SK-N-SH treated with all-trans-retinoic acid at 6 μM for 48 hours (cell line): ENCODE measurements around the gene ABO.
"Not testable (repeated sequence)": the region's sequence is repeated elsewhere in the genome, so short reads cannot be mapped to it uniquely, and the experiment has no call there.

Experiments
- ATAC-seq: fragments of 200-7000 bp; cut with Tn5 transposase; 3 replicates; pipeline ENCODE4 v1.9.1; 2020; ENCODE audit warnings: mild to moderate bottlenecking, moderate library complexity
- ARNTL ChIP-seq: fragments of 450-650 bp; formaldehyde crosslinking; IDR thresholded peaks from 2 replicates; pipeline ENCODE4 v1.5.0; 2020; ENCODE audit warnings: low read depth, mild to moderate bottlenecking, moderate library complexity, borderline replicate concordance
- BACH2 ChIP-seq: fragments of 250-450 bp; sonication (Bioruptor Pico); IDR thresholded peaks from 2 replicates; pipeline ENCODE4 v1.9.0; 2021; ENCODE audit warnings: mild to moderate bottlenecking, borderline replicate concordance
- CSDC2 ChIP-seq: fragments of 250-450 bp; sonication (Bioruptor Pico); IDR thresholded peaks from 2 replicates; pipeline ENCODE4 v1.5.0; 2020; ENCODE audit warnings: mild to moderate bottlenecking, moderate library complexity
- ESRRG ChIP-seq: fragments of 250-450 bp; sonication (Bioruptor Pico); IDR thresholded peaks from 2 replicates; pipeline ENCODE4 v1.6.1; 2021; ENCODE audit warnings: mild to moderate bottlenecking
- GLIS3 ChIP-seq: fragments of 250-450 bp; sonication (Bioruptor Pico); IDR thresholded peaks from 2 replicates; pipeline ENCODE4 v1.5.0; 2020; ENCODE audit warnings: mild to moderate bottlenecking, moderate library complexity
- ISL1 ChIP-seq: fragments of 250-450 bp; sonication (Bioruptor Pico); IDR thresholded peaks from 2 replicates; pipeline ENCODE4 v2.1.2; 2022; ENCODE audit warnings: mild to moderate bottlenecking, moderate library complexity
- OSR1 ChIP-seq: fragments of 250-450 bp; sonication (Bioruptor Pico); IDR thresholded peaks from 2 replicates; pipeline ENCODE4 v1.8.0; 2022; ENCODE audit warnings: moderate library complexity, mild to moderate bottlenecking, inconsistent platforms
- PPARA ChIP-seq: fragments of 250-450 bp; sonication (Bioruptor Pico); IDR thresholded peaks from 2 replicates; pipeline ENCODE4 v1.5.0; 2020; ENCODE audit warnings: mild to moderate bottlenecking, borderline replicate concordance
- RARB ChIP-seq: fragments of 250-450 bp; sonication (Bioruptor Pico); IDR thresholded peaks from 2 replicates; pipeline ENCODE4 v1.8.0; 2021; ENCODE audit warnings: mild to moderate bottlenecking, moderate library complexity
- SNAI2 ChIP-seq: fragments of 250-450 bp; sonication (Bioruptor Pico); IDR thresholded peaks from 2 replicates; pipeline ENCODE4 v1.5.0; 2020; ENCODE audit warnings: mild to moderate bottlenecking, moderate library complexity
- TCF4 ChIP-seq: fragments of 250-450 bp; sonication (Bioruptor Pico); IDR thresholded peaks from 2 replicates; pipeline ENCODE4 v1.8.0; 2021; ENCODE audit warnings: mild to moderate bottlenecking, moderate library complexity, borderline replicate concordance
- TOX ChIP-seq: fragments of 250-450 bp; sonication (Bioruptor Pico); IDR thresholded peaks from 2 replicates; pipeline ENCODE4 v1.8.0; 2021; ENCODE audit warnings: mild to moderate bottlenecking, moderate library complexity, borderline replicate concordance
- ZC3H10 ChIP-seq: fragments of 250-450 bp; sonication (Bioruptor Pico); IDR thresholded peaks from 2 replicates; pipeline ENCODE4 v1.5.1; 2021; ENCODE audit warnings: mild to moderate bottlenecking, moderate library complexity
- ZFP3 ChIP-seq: fragments of 250-450 bp; sonication (Bioruptor Pico); IDR thresholded peaks from 2 replicates; pipeline ENCODE4 v1.5.0; 2020; ENCODE audit warnings: mild to moderate bottlenecking, moderate library complexity
- ZNF565 ChIP-seq: fragments of 450-650 bp; formaldehyde crosslinking; conservative IDR thresholded peaks from 2 replicates; pipeline ENCODE4 v1.5.0; 2020; ENCODE audit warnings: low read depth, mild to moderate bottlenecking, moderate library complexity
- ZNF70 ChIP-seq: fragments of 450-650 bp; formaldehyde crosslinking; IDR thresholded peaks from 2 replicates; pipeline ENCODE4 v1.5.0; 2020; ENCODE audit warnings: mild to moderate bottlenecking, moderate library complexity
- ZNF8 ChIP-seq: fragments of 450-650 bp; formaldehyde crosslinking; IDR thresholded peaks from 2 replicates; pipeline ENCODE4 v1.5.0; 2020; ENCODE audit warnings: mild to moderate bottlenecking, moderate library complexity
- TF ChIP-seq, protein P1 (sequence below): fragments of 250-450 bp; sonication (Bioruptor Pico); IDR thresholded peaks from 2 replicates; pipeline ENCODE4 v1.5.1; 2020; ENCODE audit warnings: low read depth, mild to moderate bottlenecking, moderate library complexity
- TF ChIP-seq, protein P2 (sequence below): fragments of 250-450 bp; sonication (Bioruptor Pico); IDR thresholded peaks from 2 replicates; pipeline ENCODE4 v1.8.0; 2021; ENCODE audit warnings: low read depth, mild to moderate bottlenecking, moderate library complexity, borderline replicate concordance
- TF ChIP-seq, protein P3 (sequence below): fragments of 250-450 bp; sonication (Bioruptor Pico); IDR thresholded peaks from 2 replicates; pipeline ENCODE4 v1.5.0; 2020; ENCODE audit warnings: mild to moderate bottlenecking, moderate library complexity
- TF ChIP-seq, protein P4 (sequence below): fragments of 250-450 bp; sonication (Bioruptor Pico); IDR thresholded peaks from 2 replicates; pipeline ENCODE4 v1.8.0; 2020; ENCODE audit warnings: mild to moderate bottlenecking, moderate library complexity, borderline replicate concordance

Gene ABO

DNA sequence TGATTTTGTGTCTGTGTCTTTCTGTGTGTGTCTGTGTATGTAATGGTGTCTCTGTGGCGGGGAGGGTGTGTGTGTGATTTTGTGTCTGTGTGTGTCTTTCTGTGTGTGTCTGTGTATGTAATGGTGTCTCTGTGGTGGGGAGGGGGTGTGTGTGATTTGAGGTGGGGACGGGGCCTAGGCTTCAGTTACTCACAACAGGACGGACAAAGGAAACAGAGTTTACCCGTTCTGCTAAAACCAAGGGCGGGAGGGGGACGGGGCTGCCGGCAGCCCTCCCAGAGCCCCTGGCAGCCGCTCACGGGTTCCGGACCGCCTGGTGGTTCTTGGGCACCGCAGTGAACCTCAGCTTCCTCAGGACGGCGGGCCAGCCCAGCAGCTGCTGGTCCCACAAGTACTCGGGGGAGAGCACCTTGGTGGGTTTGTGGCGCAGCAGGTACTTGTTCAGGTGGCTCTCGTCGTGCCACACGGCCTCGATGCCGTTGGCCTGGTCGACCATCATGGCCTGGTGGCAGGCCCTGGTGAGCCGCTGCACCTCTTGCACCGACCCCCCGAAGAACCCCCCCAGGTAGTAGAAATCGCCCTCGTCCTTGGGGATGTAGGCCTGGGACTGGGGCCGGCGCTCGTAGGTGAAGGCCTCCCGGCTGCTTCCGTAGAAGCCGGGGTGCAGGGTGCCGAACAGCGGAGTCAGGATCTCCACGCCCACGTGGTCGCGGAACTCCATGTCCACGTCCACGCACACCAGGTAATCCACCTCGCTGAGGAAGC, 19.4 kb downstream of the ABO start (continued):
- no peak for TF ChIP-seq PPARA (CRISPR knock-in tag)
- TF ChIP-seq, all 23 proteins: peak for 0

DNA sequence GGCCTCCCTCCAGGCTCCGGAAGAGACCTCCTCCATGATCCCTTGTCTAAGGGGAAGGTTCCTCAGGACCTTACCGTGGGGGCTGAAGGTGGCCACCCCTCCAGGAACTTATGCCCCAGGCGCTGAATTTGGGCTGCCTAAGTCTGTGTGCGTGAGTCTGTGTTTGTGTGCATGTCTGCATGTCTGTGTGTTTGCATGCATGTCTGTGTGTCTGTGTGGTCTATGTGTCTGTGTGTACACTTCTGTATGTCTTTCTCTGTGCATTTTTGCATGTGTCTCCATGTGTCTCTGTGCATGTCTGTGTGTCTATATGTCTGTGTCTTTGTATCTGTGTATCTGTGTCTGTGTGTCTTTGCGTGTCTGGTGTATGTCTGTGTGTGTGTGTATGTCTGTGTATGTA, 20.5 kb downstream of the ABO start:
- TF ChIP-seq ESRRG (no peak), TCF4 (no peak)
- no peak for ATAC-seq

DNA sequence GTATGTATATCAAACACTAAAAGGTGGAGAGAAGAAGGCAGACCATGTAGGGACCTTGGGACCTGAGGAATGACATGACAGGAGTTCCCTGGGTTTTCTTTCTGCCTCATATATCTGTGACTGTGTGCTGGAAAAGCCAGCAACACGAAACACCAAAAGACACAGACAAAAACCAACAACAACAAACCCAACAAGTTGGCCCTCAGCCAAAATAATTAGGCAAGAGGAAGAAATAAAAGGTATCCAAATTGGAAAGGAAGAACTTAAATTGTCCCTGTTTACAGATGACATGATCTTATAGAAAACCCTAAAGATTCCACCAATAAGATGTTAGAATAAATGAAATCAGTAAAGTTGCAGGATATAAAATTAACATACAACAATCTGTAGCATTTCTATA, 21.7 kb downstream of the ABO start:
- TF ChIP-seq, protein P1, sequence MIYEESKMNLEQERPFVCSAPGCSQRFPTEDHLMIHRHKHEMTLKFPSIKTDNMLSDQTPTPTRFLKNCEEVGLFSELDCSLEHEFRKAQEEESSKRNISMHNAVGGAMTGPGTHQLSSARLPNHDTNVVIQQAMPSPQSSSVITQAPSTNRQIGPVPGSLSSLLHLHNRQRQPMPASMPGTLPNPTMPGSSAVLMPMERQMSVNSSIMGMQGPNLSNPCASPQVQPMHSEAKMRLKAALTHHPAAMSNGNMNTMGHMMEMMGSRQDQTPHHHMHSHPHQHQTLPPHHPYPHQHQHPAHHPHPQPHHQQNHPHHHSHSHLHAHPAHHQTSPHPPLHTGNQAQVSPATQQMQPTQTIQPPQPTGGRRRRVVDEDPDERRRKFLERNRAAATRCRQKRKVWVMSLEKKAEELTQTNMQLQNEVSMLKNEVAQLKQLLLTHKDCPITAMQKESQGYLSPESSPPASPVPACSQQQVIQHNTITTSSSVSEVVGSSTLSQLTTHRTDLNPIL = no peak
- TF ChIP-seq RARB (CRISPR knock-in tag) = no peak
- TF ChIP-seq ZNF565 (CRISPR knock-in tag) = no peak
- ATAC-seq = no peak

DNA sequence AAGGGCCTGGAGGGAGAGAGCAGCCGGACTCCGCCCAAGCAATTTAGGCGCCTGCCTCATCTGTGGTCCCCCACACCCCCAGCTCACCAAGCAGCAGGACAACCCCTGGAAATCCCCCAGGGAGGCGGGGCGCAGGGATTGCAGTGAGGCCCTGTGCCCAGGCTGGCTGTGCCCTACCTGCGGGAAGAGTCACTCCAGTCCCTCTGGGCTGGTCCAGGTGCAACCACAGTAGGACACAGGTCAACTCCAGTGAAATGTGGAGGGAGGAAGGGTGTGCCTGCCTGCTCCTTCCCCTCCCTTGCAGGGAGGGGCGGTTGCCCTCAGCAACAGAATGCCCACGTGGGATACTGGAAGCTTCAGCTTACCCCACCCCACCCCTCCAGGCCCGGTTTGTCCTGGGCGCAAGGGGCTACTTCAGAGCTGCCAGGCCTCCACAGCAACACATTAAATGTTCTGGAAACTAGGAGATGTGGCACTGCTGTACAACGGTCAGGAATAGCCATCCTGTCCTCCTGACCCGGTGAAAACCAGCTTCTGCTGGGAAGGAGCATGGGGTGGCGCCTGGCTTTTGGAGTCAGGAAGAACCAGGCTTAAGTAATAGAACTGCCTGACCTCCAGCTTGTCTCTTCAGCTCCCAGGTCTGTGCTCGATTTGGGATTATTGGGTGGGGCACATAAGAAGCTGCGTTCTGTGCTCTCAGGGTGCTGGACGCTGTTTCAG, 22.5 kb downstream of the ABO start:
- ATAC-seq = no peak
- TF ChIP-seq ARNTL = no peak
- no peak for TF ChIP-seq RARB (CRISPR knock-in tag)
- TF ChIP-seq BACH2 (CRISPR knock-in tag) = no peak
- TF ChIP-seq ISL1 (CRISPR knock-in tag) = no peak
- TF ChIP-seq SNAI2 (CRISPR knock-in tag) = no peak
- no peak for TF ChIP-seq CSDC2
- no peak for TF ChIP-seq GLIS3 (CRISPR knock-in tag)

DNA sequence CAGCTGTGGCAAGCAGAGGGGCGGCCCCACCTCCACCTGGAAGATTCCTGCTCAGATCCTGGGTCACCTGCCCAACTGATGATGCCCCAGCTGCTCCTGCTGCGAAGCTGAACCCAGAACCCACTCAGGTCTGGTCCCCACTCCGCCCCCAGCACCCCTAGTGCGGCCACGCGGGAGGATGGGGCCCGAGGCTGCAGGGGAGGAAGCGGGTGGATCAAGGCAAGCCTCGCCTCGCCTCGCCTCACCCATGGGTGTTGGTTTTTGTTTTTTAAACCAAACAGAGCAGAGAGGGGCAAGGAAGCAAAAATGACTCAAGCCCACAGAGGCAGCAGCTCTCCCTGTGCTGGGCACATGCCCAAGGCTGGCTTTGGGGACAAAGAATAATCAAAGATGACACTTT, 23.2 kb downstream of the ABO start:
- no peak for ATAC-seq
- TF ChIP-seq ZNF8 (CRISPR knock-in tag) = no peak
- TF ChIP-seq, protein P2, sequence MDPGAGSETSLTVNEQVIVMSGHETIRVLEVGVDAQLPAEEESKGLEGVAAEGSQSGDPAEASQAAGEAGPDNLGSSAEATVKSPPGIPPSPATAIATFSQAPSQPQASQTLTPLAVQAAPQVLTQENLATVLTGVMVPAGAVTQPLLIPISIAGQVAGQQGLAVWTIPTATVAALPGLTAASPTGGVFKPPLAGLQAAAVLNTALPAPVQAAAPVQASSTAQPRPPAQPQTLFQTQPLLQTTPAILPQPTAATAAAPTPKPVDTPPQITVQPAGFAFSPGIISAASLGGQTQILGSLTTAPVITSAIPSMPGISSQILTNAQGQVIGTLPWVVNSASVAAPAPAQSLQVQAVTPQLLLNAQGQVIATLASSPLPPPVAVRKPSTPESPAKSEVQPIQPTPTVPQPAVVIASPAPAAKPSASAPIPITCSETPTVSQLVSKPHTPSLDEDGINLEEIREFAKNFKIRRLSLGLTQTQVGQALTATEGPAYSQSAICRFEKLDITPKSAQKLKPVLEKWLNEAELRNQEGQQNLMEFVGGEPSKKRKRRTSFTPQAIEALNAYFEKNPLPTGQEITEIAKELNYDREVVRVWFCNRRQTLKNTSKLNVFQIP = no peak
- TF ChIP-seq ARNTL = no peak
- TF ChIP-seq, protein P3, sequence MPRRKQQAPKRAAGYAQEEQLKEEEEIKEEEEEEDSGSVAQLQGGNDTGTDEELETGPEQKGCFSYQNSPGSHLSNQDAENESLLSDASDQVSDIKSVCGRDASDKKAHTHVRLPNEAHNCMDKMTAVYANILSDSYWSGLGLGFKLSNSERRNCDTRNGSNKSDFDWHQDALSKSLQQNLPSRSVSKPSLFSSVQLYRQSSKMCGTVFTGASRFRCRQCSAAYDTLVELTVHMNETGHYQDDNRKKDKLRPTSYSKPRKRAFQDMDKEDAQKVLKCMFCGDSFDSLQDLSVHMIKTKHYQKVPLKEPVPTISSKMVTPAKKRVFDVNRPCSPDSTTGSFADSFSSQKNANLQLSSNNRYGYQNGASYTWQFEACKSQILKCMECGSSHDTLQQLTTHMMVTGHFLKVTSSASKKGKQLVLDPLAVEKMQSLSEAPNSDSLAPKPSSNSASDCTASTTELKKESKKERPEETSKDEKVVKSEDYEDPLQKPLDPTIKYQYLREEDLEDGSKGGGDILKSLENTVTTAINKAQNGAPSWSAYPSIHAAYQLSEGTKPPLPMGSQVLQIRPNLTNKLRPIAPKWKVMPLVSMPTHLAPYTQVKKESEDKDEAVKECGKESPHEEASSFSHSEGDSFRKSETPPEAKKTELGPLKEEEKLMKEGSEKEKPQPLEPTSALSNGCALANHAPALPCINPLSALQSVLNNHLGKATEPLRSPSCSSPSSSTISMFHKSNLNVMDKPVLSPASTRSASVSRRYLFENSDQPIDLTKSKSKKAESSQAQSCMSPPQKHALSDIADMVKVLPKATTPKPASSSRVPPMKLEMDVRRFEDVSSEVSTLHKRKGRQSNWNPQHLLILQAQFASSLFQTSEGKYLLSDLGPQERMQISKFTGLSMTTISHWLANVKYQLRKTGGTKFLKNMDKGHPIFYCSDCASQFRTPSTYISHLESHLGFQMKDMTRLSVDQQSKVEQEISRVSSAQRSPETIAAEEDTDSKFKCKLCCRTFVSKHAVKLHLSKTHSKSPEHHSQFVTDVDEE (CRISPR knock-in tag) = no peak
- TF ChIP-seq CSDC2 = no peak
- TF ChIP-seq ZNF70 (CRISPR knock-in tag) = no peak
- no peak for TF ChIP-seq GLIS3 (CRISPR knock-in tag)
- TF ChIP-seq ISL1 (CRISPR knock-in tag) = no peak
- no peak for TF ChIP-seq TOX
- TF ChIP-seq, protein P1 = no peak
- no peak for TF ChIP-seq ZC3H10
- no peak for TF ChIP-seq ZFP3 (CRISPR knock-in tag)
- no peak for TF ChIP-seq ZNF565 (CRISPR knock-in tag)
- TF ChIP-seq TCF4 = no peak
- TF ChIP-seq OSR1 (CRISPR knock-in tag) = no peak
- TF ChIP-seq, protein P4, sequence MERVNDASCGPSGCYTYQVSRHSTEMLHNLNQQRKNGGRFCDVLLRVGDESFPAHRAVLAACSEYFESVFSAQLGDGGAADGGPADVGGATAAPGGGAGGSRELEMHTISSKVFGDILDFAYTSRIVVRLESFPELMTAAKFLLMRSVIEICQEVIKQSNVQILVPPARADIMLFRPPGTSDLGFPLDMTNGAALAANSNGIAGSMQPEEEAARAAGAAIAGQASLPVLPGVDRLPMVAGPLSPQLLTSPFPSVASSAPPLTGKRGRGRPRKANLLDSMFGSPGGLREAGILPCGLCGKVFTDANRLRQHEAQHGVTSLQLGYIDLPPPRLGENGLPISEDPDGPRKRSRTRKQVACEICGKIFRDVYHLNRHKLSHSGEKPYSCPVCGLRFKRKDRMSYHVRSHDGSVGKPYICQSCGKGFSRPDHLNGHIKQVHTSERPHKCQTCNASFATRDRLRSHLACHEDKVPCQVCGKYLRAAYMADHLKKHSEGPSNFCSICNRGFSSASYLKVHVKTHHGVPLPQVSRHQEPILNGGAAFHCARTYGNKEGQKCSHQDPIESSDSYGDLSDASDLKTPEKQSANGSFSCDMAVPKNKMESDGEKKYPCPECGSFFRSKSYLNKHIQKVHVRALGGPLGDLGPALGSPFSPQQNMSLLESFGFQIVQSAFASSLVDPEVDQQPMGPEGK (CRISPR knock-in tag) = no peak

DNA sequence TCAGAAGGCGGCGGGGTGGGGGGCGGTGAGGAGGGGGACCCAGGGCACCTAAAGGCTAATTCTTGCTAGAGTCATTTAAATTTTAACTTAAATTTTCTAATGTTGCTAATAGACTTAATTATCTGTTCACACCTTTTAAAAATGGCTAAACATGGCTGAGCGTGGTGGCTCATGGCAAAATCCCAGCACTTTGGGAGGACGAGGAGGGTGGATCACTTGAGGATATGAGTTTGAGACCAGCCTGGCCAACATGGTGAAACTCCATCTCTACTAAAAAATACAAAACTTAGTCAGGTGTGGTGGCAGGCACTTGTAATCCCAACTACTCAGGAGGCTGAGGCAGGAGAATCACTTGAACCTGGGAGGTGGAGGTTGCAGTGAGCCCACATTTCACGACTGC, 23.8 kb downstream of the ABO start:
- not testable (repeated sequence) for ATAC-seq
